ENCODE data around the gene CRHR1.

The CRHR1 gene

DNA sequence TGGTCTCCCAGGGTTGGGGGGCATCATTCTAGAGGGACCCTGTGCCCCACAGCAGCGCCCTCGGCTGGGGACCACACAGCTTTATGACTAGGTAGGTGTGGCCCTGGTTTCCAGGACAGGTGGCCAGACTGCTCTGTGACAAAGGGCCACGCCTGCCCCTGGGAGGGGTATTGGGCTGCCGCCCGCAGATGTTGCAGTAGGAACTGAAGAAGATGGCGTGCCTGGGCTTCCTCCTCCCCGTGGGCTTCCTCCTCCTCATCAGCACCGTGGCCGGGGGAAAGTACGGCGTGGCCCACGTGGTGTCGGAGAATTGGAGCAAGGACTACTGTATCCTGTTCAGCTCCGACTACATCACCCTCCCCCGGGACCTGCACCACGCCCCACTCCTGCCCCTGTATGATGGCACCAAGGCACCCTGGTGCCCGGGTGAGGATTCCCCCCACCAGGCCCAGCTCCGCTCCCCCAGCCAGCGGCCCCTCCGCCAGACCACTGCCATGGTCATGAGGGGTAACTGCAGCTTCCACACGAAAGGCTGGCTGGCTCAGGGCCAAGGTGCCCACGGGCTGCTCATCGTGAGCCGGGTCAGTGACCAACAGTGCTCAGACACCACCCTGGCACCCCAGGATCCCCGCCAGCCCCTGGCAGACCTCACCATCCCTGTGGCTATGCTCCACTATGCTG is 60.7 kb downstream of the CRHR1 start, which contains the start of gene SPPL2C:
Gene SPPL2C, plus strand, starts transcription at position 187 of the 681 bp plus-strand sequence. Its CDS starts 26 bp downstream, at position 213.
- H3K27ac ChIP-seq: no peak within 1 kb of the TSS
- DNase-seq (ENCODE audit: low read depth, low spot score): no peak
- no peaks in the 10 kb centered on the region for H3K9me3 ChIP-seq (ENCODE audit: low read depth, low read length)
- no peak within 1 kb of the TSS for H3K9ac ChIP-seq (ENCODE audit: insufficient read length)
- TF ChIP-seq EZH2 (IDR thresholded peaks at IDR 0.05) (no peak), POLR2AphosphoS5 (IDR thresholded peaks at IDR 0.05; ENCODE audit: borderline replicate concordance, low read depth, low read length) (no peak), FOXP2 (optimal IDR thresholded peaks at IDR 0.05; ENCODE audit: control extremely low read depth, extremely low read length, insufficient read depth) (no peak)
- no peak within 1 kb of the TSS for H3K4me3 ChIP-seq
- H3K36me3 ChIP-seq (ENCODE audit: insufficient read depth, low read length): no peaks in the 10 kb centered on the region

DNA sequence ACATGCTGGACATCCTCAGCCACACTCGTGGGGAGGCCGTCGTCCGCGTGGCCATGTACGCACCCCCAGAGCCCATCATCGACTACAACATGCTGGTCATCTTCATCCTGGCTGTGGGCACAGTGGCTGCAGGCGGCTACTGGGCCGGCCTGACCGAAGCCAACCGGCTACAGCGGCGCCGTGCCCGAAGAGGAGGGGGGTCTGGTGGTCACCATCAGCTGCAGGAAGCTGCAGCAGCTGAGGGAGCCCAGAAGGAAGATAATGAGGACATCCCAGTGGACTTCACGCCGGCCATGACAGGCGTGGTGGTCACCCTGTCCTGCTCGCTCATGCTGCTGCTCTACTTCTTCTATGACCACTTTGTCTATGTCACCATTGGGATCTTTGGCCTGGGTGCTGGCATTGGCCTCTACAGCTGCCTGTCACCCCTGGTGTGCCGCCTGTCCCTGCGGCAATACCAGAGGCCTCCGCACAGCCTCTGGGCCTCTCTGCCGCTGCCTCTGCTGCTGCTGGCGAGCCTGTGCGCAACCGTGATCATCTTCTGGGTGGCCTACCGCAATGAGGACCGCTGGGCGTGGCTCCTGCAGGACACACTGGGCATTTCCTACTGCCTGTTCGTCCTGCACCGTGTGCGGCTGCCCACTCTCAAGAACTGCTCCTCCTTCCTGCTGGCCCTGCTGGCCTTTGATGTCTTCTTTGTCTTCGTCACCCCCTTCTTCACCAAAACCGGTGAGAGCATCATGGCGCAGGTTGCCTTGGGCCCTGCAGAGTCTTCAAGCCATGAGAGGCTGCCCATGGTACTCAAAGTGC is 61.5 kb downstream of the CRHR1 start:
- no peak overlapping the region for H3K9ac ChIP-seq (ENCODE audit: insufficient read length)
- no peak overlapping the region for H3K27ac ChIP-seq
- no peak for TF ChIP-seq EZH2 (IDR thresholded peaks at IDR 0.05)
- TF ChIP-seq POLR2AphosphoS5 (IDR thresholded peaks at IDR 0.05; ENCODE audit: borderline replicate concordance, low read depth, low read length): no peak
- TF ChIP-seq FOXP2 (optimal IDR thresholded peaks at IDR 0.05; ENCODE audit: control extremely low read depth, extremely low read length, insufficient read depth): no peak
- no peaks in the 10 kb centered on the region for H3K9me3 ChIP-seq (ENCODE audit: low read depth, low read length)
- no peak overlapping the region for H3K4me3 ChIP-seq
- no peak for DNase-seq (ENCODE audit: low read depth, low spot score)
- H3K36me3 ChIP-seq (ENCODE audit: insufficient read depth, low read length): no peaks in the 10 kb centered on the region

DNA sequence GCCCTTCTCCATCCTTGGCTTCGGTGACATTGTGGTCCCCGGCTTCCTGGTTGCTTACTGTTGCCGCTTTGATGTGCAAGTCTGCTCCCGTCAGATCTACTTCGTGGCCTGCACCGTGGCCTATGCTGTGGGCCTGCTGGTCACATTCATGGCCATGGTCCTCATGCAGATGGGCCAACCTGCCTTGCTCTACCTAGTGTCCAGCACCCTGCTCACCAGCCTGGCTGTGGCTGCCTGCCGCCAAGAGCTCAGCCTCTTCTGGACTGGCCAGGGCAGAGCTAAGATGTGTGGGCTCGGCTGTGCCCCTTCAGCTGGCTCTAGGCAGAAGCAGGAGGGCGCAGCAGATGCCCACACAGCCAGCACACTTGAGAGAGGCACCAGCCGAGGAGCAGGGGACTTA is 62.1 kb downstream of the CRHR1 start:
- Histone ChIP-seq H3K4me3 (no peak overlapping the region), H3K36me3 (ENCODE audit: insufficient read depth, low read length) (no peaks in the 10 kb centered on the region), H3K27ac (no peak overlapping the region), H3K9me3 (ENCODE audit: low read depth, low read length) (no peaks in the 10 kb centered on the region), H3K9ac (ENCODE audit: insufficient read length) (no peak overlapping the region)
- TF ChIP-seq FOXP2 (optimal IDR thresholded peaks at IDR 0.05; ENCODE audit: control extremely low read depth, extremely low read length, insufficient read depth) (no peak), EZH2 (IDR thresholded peaks at IDR 0.05) (no peak), POLR2AphosphoS5 (IDR thresholded peaks at IDR 0.05; ENCODE audit: borderline replicate concordance, low read depth, low read length) (no peak)
- no peak for DNase-seq (ENCODE audit: low read depth, low spot score)

DNA sequence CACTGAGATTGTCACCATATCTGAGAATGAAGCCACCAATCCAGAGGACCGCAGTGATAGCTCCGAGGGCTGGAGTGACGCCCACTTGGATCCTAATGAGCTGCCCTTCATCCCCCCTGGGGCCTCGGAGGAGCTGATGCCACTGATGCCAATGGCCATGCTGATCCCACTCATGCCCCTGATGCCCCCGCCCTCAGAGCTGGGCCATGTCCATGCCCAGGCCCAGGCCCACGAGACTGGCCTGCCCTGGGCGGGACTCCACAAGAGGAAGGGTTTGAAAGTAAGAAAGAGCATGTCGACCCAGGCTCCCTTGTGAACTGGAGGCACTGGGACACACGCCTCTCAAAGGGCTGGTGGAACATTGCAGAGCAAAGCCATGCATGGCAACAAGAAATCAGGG is 62.5 kb downstream of the CRHR1 start:
- no peaks in the 10 kb centered on the region for H3K36me3 ChIP-seq (ENCODE audit: insufficient read depth, low read length)
- DNase-seq (ENCODE audit: low read depth, low spot score): no peak
- H3K4me3 ChIP-seq: no peak overlapping the region
- no peak overlapping the region for H3K9ac ChIP-seq (ENCODE audit: insufficient read length)
- TF ChIP-seq EZH2 (IDR thresholded peaks at IDR 0.05) (no peak), POLR2AphosphoS5 (IDR thresholded peaks at IDR 0.05; ENCODE audit: borderline replicate concordance, low read depth, low read length) (no peak), FOXP2 (optimal IDR thresholded peaks at IDR 0.05; ENCODE audit: control extremely low read depth, extremely low read length, insufficient read depth) (no peak)
- H3K27ac ChIP-seq: no peak overlapping the region
- H3K9me3 ChIP-seq (ENCODE audit: low read depth, low read length): no peaks in the 10 kb centered on the region

- no peak overlapping the region for H3K27ac ChIP-seq
- no peaks in the 10 kb centered on the region for H3K9me3 ChIP-seq (ENCODE audit: low read depth, low read length)
- no peak for DNase-seq (ENCODE audit: low read depth, low spot score)
- H3K9ac ChIP-seq (ENCODE audit: insufficient read length): no peak overlapping the region
- H3K4me3 ChIP-seq: no peak overlapping the region
- H3K36me3 ChIP-seq (ENCODE audit: insufficient read depth, low read length): no peaks in the 10 kb centered on the region
- TF ChIP-seq EZH2 (IDR thresholded peaks at IDR 0.05) (no peak), POLR2AphosphoS5 (IDR thresholded peaks at IDR 0.05; ENCODE audit: borderline replicate concordance, low read depth, low read length) (no peak), FOXP2 (optimal IDR thresholded peaks at IDR 0.05; ENCODE audit: control extremely low read depth, extremely low read length, insufficient read depth) (no peak)
Observed at GRCh38 chr17:45847101-45847500, 63.0 kb downstream of the CRHR1 start.

DNA sequence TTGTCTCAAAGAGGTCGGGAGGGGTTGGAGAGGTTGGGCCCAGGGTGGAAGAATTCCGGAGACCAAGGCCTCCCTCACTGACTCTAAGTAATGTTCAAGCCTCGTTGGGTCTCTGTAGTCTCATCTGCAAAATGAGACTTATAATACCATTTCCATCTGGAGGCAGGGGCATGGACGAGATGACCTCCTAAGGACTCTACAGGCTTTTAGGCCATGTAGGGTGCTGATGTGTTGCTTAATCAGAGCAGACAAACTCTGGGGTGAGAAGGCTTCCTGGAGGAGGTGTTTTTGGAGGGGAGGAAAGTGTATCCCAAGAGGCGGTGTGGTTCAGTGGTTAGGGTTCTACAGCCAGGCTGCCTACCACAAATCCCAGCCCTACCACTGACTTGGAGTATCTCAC is 63.6 kb downstream of the CRHR1 start:
- DNase-seq (ENCODE audit: low read depth, low spot score): no peak
- Histone ChIP-seq H3K36me3 (ENCODE audit: insufficient read depth, low read length) (no peaks in the 10 kb centered on the region), H3K9ac (ENCODE audit: insufficient read length) (no peak overlapping the region), H3K9me3 (ENCODE audit: low read depth, low read length) (no peaks in the 10 kb centered on the region), H3K27ac (no peak overlapping the region), H3K4me3 (no peak overlapping the region)
- TF ChIP-seq FOXP2 (optimal IDR thresholded peaks at IDR 0.05; ENCODE audit: control extremely low read depth, extremely low read length, insufficient read depth) (no peak), EZH2 (IDR thresholded peaks at IDR 0.05) (no peak), POLR2AphosphoS5 (IDR thresholded peaks at IDR 0.05; ENCODE audit: borderline replicate concordance, low read depth, low read length) (no peak)

- no peak overlapping the region for H3K27ac ChIP-seq
- H3K36me3 ChIP-seq (ENCODE audit: insufficient read depth, low read length): no peaks in the 10 kb centered on the region
- H3K4me3 ChIP-seq: no peak overlapping the region
- TF ChIP-seq POLR2AphosphoS5 (IDR thresholded peaks at IDR 0.05; ENCODE audit: borderline replicate concordance, low read depth, low read length) (no peak), FOXP2 (optimal IDR thresholded peaks at IDR 0.05; ENCODE audit: control extremely low read depth, extremely low read length, insufficient read depth) (no peak), EZH2 (IDR thresholded peaks at IDR 0.05) (no peak)
- H3K9me3 ChIP-seq (ENCODE audit: low read depth, low read length): no peaks in the 10 kb centered on the region
- no peak overlapping the region for H3K9ac ChIP-seq (ENCODE audit: insufficient read length)
- no peak for DNase-seq (ENCODE audit: low read depth, low spot score)
Observed at GRCh38 chr17:45848405-45848804, 64.3 kb downstream of the CRHR1 start.

DNA sequence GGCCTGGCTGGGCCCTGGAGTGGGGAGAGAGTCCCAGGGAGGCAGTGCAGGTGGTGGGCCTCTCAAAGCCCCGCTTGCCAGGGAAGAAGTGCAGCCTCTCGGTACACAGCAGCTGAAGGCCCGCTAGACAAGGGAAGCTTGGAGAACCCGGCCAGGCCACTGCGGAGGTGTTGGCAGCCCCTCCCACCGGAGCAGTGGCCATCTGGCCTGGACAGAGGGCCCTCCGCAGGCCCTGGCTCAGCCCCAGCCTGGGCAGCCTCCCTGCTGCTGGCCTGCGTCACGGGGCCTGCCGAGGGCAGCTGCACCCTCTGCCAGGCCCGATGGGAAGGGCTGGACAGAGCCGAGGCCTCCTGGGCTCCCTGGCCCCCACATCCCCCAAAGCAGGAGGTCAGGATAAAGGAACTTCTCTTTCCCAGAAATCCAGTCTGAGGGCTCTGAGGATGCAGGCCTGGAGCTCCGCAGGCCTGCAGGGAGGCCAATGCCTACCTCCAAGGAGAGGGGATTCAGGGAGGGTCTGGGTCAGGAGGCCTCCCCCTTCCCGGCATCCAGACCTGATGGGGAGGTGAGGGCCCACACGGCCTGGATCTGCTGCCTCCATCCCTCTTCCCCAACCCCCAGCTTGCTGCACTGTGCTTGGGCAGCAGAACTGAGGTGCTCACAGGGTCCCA is 64.9 kb downstream of the CRHR1 start:
- DNase-seq (ENCODE audit: low read depth, low spot score): no peak
- H3K36me3 ChIP-seq (ENCODE audit: insufficient read depth, low read length): no peaks in the 10 kb centered on the region
- H3K4me3 ChIP-seq: no peak overlapping the region
- H3K9me3 ChIP-seq (ENCODE audit: low read depth, low read length): no peaks in the 10 kb centered on the region
- no peak overlapping the region for H3K27ac ChIP-seq
- no peak for TF ChIP-seq EZH2 (IDR thresholded peaks at IDR 0.05)
- no peak for TF ChIP-seq FOXP2 (optimal IDR thresholded peaks at IDR 0.05; ENCODE audit: control extremely low read depth, extremely low read length, insufficient read depth)
- no peak for TF ChIP-seq POLR2AphosphoS5 (IDR thresholded peaks at IDR 0.05; ENCODE audit: borderline replicate concordance, low read depth, low read length)
- no peak overlapping the region for H3K9ac ChIP-seq (ENCODE audit: insufficient read length)
